Nephron (organoid): ENCODE data around the gene ME3.
"Not testable (repeated sequence)": the region's sequence is repeated elsewhere in the genome, so short reads cannot be mapped to it uniquely, and the experiment has no call there.

Source experiments
- H3K27ac Mint-ChIP-seq, 3 experiments: 2 replicates each; pipeline ENCODE4 v1.8.0; 2020; ENCODE audit warnings: mixed read lengths in 3 of 3, mild to moderate bottlenecking in 2 of 3, moderate library complexity in 1 of 3
- H3K27me3 Mint-ChIP-seq: 2 replicates; pipeline ENCODE4 v1.8.0; 2021; ENCODE audit warnings: low read depth, mild to moderate bottlenecking, moderate library complexity, mixed read lengths
- H3K36me3 Mint-ChIP-seq: 2 replicates; pipeline ENCODE4 v1.8.0; 2020; ENCODE audit warnings: low read depth, mixed read lengths
- H3K4me1 Mint-ChIP-seq: 2 replicates; pipeline ENCODE4 v1.8.0; 2020; ENCODE audit warnings: mixed read lengths
- H3K4me3 Mint-ChIP-seq, 3 experiments: 2 replicates each; pipeline ENCODE4 v1.8.0; 2020; ENCODE audit warnings: mild to moderate bottlenecking in 3 of 3, mixed read lengths in 3 of 3, moderate library complexity in 2 of 3
- H3K9me3 Mint-ChIP-seq: 2 replicates; pipeline ENCODE4 v1.8.0; 2020; ENCODE audit warnings: mixed read lengths
- TF ChIP-seq, protein P1 (sequence below), 3 experiments: fragments of 200-600 bp; sonication (generic); IDR thresholded peaks; one replicate each; pipeline ENCODE4 v1.5.0; 2021; ENCODE audit warnings: antibody characterized with exemption in 3 of 3; ENCODE audit not compliant: unreplicated experiment in 3 of 3

The ME3 gene

DNA sequence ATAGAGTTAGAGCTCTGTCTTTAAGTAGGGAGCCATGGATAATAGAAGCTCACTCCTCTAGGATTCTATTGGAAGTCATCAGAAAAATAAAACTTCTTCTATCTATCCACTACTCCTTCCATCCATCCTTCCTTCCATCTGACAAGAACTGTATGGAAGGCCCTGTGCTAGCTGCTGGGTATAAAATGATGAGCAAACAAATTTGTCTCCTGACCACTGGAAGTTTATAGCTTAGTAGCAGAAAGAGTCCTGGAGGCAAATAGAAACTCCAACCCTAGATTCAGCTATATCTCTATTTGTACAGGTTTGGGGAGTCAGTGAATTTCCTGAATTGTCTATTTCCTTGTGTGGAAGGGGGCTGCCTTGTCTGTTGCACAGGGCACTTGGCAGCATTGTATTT lies 136.6 kb downstream of the ME3 start:
- H3K27me3 Mint-ChIP-seq, result no peaks in the 10 kb centered on the region
- no peaks in the 10 kb centered on the region for H3K4me1 Mint-ChIP-seq
- H3K9me3 Mint-ChIP-seq, result peaks cover 3% of the 10 kb centered on the region
- no peak overlapping the region for H3K4me3 Mint-ChIP-seq
- H3K27ac Mint-ChIP-seq, result no peak overlapping the region
- H3K36me3 Mint-ChIP-seq, result no peaks in the 10 kb centered on the region
- TF ChIP-seq, protein P1, sequence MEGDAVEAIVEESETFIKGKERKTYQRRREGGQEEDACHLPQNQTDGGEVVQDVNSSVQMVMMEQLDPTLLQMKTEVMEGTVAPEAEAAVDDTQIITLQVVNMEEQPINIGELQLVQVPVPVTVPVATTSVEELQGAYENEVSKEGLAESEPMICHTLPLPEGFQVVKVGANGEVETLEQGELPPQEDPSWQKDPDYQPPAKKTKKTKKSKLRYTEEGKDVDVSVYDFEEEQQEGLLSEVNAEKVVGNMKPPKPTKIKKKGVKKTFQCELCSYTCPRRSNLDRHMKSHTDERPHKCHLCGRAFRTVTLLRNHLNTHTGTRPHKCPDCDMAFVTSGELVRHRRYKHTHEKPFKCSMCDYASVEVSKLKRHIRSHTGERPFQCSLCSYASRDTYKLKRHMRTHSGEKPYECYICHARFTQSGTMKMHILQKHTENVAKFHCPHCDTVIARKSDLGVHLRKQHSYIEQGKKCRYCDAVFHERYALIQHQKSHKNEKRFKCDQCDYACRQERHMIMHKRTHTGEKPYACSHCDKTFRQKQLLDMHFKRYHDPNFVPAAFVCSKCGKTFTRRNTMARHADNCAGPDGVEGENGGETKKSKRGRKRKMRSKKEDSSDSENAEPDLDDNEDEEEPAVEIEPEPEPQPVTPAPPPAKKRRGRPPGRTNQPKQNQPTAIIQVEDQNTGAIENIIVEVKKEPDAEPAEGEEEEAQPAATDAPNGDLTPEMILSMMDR (IDR thresholded peaks at IDR 0.05; ENCODE audit: unreplicated experiment in 3 of 3), result no peak

DNA sequence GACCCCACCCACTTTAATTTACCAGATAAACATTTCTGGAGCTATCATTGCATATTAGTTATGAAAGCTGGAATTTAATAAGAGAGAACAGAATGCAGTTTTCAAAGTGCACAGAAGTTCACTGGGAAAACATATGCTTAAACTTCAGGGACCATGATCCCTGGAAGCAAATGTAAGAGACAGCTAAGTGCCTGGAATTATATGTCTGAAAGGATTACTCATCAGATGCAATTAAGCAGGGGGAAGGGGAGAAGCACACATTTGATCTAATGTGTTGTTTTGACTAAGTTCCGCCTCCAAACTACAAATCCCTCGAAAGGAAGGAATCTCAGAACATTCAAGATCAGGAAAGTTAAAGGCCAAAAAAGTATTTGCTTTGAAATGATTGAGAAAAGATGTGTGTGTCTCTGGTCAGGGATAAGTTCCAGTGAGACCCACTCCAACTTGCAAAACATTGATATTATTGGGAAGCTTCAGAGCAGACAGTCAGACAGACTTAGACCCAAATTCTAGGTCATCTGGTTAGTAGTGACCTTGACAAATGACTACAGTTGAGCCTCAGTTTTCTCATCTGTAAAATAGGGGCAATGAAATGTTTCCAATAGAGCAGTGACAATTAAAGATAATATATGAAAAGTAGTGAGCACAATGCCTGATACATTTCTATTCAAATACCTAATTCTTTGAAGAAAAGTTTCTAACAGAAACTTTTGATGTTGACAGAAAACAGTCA lies 147.6 kb downstream of the ME3 start:
- peak overlapping the region in 1 of 3 experiments; percentile 7 for H3K4me3 Mint-ChIP-seq
- peaks cover 24% of the 10 kb centered on the region for H3K4me1 Mint-ChIP-seq
- no peaks in the 10 kb centered on the region for H3K27me3 Mint-ChIP-seq
- H3K9me3 Mint-ChIP-seq, result peaks cover 27% of the 10 kb centered on the region
- TF ChIP-seq, protein P1 (IDR thresholded peaks at IDR 0.05; ENCODE audit: unreplicated experiment in 3 of 3), result no peak
- H3K36me3 Mint-ChIP-seq, result peaks cover 16% of the 10 kb centered on the region
- peak overlapping the region; percentile 32 to 88 (median 87) for H3K27ac Mint-ChIP-seq

DNA sequence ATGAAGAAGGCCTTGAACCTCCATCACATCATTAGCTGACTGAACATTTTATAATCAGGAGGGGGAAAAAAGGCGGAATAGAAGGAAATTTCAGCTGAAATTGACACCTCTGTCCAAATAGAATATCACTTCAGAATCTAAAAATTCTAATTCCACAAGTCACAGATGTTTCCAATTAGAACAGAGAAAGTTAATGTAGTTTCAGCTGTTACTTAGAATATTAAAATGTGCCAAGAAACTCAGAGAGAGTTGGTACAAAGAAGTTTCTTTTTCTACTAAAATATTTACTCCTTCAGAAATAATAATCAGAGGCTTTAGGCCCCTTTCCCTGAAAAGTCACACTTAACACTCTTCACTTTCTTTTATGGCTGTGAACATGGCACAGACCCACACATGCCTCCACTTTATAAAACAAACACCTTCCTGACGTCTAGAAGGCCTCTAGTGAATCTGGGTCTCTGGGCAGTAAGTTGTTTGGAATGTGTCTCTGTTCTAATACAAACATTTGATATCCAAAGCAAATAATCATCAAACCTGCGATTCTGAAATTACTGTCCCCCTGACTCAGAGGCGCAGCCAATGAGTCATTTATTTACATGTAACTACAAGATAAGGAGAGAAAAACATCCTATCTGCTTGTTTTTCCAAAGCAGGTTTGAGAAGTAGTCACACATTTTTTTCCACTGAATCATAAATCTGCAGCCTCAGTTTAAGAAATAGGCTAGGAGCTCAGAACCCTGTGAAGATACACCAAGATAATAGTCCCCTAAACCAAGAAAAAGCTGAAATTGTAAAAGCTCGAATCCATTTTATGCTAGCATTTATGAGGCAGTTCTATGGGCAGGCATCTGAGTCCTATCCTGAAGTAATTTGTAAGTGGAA lies 148.4 kb downstream of the ME3 start:
- Mint-ChIP-seq H3K9me3 (peaks cover 27% of the 10 kb centered on the region), H3K27me3 (no peaks in the 10 kb centered on the region), H3K36me3 (peaks cover 16% of the 10 kb centered on the region), H3K4me1 (peaks cover 32% of the 10 kb centered on the region), H3K4me3 (no peak overlapping the region), H3K27ac (peak overlapping the region; percentile 64 to 88 (median 87))
- TF ChIP-seq, protein P1 (IDR thresholded peaks at IDR 0.05; ENCODE audit: unreplicated experiment in 3 of 3), result no peak

DNA sequence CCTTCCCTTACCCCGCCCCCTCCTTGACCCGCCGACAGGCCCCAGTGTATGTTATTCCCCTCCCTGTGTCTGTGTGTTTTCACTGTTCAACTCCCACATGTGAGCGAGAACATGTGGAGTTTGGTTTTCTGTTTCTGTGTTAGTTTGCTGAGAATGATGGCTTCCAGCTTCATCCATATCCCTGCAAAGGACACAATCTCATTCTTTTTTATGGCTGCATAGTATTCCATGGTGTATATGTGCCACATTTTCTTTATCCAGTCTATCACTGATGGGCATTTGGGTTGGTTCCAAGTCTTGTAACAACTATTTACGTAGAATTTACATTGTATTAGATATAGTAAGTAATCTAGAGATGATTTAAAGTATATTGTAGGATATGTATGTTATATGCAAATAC lies 149.9 kb downstream of the ME3 start:
- not testable (repeated sequence) for H3K4me3 Mint-ChIP-seq, H3K36me3 Mint-ChIP-seq
- H3K9me3 Mint-ChIP-seq, result peaks cover 15% of the 10 kb centered on the region

DNA sequence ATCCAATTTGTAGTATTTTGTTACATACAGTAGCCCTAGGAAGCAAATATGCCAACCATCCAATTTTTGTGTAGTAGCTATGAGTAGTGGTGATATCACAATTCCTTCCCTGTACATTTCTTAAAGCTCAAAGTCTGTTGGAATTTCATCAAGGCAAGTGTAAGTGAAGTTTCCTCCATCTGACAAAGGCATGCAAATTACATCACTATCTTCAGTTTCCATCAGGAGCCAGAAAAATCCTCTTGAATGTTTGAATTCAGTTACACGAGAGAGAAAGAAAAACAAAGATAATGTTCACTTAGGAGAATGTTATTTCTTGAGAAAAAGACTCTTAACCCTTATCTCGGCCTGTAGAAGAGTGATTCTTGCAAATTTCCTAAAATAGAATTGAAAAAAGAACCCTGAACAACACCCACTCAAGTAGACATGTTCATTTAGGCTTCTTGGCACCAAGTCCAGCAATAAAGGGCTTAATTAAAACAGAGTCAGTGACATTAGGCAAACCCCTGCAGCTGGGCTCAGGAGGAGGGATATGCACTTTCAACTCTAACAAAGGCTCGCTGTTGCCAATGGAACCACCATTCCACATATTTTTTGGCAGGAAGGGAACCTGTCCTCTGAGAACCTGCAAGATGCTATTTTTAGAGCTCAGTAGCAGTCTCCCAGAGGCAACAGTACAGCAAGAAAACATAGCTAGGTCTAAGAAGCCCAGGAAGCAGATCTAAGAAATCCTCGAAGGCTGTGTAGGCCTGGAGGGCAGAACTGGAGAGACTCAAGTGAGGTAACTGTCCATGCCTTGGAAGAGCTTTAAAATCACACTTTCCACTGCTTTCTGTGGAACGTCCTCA lies 153.1 kb downstream of the ME3 start:
- Mint-ChIP-seq H3K27ac (peak overlapping the region; percentile 77 to 91 (median 85)), H3K27me3 (no peaks in the 10 kb centered on the region), H3K9me3 (no peaks in the 10 kb centered on the region), H3K4me1 (peaks cover 57% of the 10 kb centered on the region), H3K4me3 (peak overlapping the region in 1 of 3 experiments; percentile 6), H3K36me3 (no peaks in the 10 kb centered on the region)
- TF ChIP-seq, protein P1 (IDR thresholded peaks at IDR 0.05; ENCODE audit: unreplicated experiment in 3 of 3), result no peak

More for the DNA sequence above, 149.9 kb downstream of the ME3 start:
- H3K27me3 Mint-ChIP-seq, result not testable (repeated sequence)
- Mint-ChIP-seq H3K27ac (peak overlapping the region in 1 of 3 experiments; percentile 5), H3K4me1 (peaks cover 46% of the 10 kb centered on the region)

DNA sequence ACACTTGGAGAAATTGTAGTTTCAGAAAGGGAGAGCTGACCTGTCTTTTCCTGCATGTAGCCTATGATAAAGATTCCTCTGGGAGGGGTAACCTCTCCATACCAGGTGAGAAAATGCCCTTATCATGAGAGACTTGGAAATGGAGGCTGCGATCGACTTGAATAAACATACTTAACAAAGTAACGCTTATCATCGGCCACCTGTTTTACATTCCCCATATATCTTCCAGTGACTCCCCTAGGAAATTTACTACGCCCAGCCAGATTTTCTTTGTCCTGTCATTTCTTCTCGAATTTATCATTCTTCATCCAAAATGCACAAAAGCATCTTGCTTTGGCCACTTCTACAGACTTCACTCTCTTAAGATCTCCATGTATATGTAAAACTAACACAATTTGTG lies 154.2 kb downstream of the ME3 start:
- H3K27me3 Mint-ChIP-seq, result no peaks in the 10 kb centered on the region
- H3K36me3 Mint-ChIP-seq, result no peaks in the 10 kb centered on the region
- H3K27ac Mint-ChIP-seq, result peak overlapping the region; percentile 77 to 91 (median 85)
- H3K4me3 Mint-ChIP-seq, result no peak overlapping the region
- TF ChIP-seq, protein P1 (IDR thresholded peaks at IDR 0.05; ENCODE audit: unreplicated experiment in 3 of 3), result no peak
- peaks cover 46% of the 10 kb centered on the region for H3K4me1 Mint-ChIP-seq
- no peaks in the 10 kb centered on the region for H3K9me3 Mint-ChIP-seq
